ENCODE measurements around the gene FADS6.

DNA sequence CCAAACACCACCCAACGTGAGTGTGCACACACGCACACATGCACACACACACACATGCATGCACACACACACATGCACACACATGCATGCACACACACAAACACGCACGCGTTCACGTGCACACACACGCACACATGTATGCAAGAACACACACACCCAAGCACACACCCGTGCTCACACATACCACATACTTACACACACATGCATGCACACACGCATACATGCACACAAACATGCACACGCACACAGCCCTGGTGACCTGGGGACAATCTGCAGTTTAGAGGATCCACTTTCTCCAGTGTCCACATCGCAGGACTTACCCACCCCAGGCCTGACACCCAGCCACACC, 23.4 kb upstream of the FADS6 start:
- TF ChIP-seq, protein P1, sequence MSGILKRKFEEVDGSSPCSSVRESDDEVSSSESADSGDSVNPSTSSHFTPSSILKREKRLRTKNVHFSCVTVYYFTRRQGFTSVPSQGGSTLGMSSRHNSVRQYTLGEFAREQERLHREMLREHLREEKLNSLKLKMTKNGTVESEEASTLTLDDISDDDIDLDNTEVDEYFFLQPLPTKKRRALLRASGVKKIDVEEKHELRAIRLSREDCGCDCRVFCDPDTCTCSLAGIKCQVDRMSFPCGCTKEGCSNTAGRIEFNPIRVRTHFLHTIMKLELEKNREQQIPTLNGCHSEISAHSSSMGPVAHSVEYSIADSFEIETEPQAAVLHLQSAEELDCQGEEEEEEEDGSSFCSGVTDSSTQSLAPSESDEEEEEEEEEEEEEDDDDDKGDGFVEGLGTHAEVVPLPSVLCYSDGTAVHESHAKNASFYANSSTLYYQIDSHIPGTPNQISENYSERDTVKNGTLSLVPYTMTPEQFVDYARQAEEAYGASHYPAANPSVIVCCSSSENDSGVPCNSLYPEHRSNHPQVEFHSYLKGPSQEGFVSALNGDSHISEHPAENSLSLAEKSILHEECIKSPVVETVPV (CRISPR knock-in tag; IDR thresholded peaks at IDR 0.05), result no peak
- TF ChIP-seq RARB (CRISPR knock-in tag; IDR thresholded peaks at IDR 0.05) (no peak), ZFP3 (CRISPR knock-in tag; IDR thresholded peaks at IDR 0.05) (no peak), ZC3H10 (CRISPR knock-in tag; IDR thresholded peaks at IDR 0.05) (no peak), ZFP30 (CRISPR knock-in tag; IDR thresholded peaks at IDR 0.05) (no peak), ZNF8 (CRISPR knock-in tag; IDR thresholded peaks at IDR 0.05) (no peak)
- TF ChIP-seq, protein P2, sequence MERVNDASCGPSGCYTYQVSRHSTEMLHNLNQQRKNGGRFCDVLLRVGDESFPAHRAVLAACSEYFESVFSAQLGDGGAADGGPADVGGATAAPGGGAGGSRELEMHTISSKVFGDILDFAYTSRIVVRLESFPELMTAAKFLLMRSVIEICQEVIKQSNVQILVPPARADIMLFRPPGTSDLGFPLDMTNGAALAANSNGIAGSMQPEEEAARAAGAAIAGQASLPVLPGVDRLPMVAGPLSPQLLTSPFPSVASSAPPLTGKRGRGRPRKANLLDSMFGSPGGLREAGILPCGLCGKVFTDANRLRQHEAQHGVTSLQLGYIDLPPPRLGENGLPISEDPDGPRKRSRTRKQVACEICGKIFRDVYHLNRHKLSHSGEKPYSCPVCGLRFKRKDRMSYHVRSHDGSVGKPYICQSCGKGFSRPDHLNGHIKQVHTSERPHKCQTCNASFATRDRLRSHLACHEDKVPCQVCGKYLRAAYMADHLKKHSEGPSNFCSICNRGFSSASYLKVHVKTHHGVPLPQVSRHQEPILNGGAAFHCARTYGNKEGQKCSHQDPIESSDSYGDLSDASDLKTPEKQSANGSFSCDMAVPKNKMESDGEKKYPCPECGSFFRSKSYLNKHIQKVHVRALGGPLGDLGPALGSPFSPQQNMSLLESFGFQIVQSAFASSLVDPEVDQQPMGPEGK (CRISPR knock-in tag; IDR thresholded peaks at IDR 0.05; ENCODE audit: borderline replicate concordance), result no peak

All from SK-N-SH treated with all-trans-retinoic acid at 6 μM for 48 hours (cell line).